ENCODE data around the gene PCBP2.

- TF ChIP-seq CTCF (conservative IDR thresholded peaks at IDR 0.05; ENCODE audit: low read length): no peak
- no peak for TF ChIP-seq EZH2phosphoT487 (IDR thresholded peaks at IDR 0.05; ENCODE audit: borderline replicate concordance, low read depth, low read length)
Measured at GRCh38 chr12:53423597-53423996, 28.3 kb upstream of the PCBP2 start, which contains the start of gene AMHR2.

Measured in OCI-LY7 (cell line).